HG02981 (cell line): ENCODE measurements around the gene MTHFD1L.
"Not testable (repeated sequence)": the region's sequence is repeated elsewhere in the genome, so short reads cannot be mapped to it uniquely, and the experiment has no call there.

Experiments used
- ATAC-seq: cut with Tn5 transposase; IDR thresholded peaks from one replicate; pipeline ENCODE4 v1.9.1; 2021; ENCODE audit warnings: mild to moderate bottlenecking, moderate library complexity; ENCODE audit not compliant: unreplicated experiment

The MTHFD1L gene

GRCh38 chr6:150865406-150866146 lies at the start of gene MTHFD1L:
TSS of gene MTHFD1L (plus strand) at chr6:150865702. CDS start at chr6:150865823, 121 bp downstream.
- ATAC-seq, result peak; percentile 68

DNA sequence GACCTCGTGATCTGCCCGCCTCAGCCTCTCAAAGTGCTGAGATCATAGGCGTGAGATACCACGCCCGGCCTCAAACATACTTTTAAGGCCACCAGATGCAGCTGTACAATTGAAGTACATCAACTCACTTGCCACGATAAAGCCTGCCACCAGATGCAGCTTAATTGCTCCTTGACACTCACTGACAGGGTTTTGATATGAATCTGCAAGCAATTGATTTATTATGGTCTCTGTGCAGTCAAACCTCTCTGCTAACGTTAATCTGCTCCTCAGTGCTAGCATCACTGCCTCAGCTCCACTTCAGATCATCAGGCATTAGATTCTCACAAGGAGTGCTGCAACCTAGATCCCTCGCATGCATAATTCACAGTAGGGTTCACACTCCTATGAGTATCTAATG lies 48.9 kb upstream of the MTHFD1L start:
- not testable (repeated sequence) for ATAC-seq

GRCh38 chr6:150822932-150823331 lies 42.6 kb upstream of the MTHFD1L start:
- no peak for ATAC-seq

GRCh38 chr6:150826788-150827187 lies 38.7 kb upstream of the MTHFD1L start:
- no peak for ATAC-seq

DNA sequence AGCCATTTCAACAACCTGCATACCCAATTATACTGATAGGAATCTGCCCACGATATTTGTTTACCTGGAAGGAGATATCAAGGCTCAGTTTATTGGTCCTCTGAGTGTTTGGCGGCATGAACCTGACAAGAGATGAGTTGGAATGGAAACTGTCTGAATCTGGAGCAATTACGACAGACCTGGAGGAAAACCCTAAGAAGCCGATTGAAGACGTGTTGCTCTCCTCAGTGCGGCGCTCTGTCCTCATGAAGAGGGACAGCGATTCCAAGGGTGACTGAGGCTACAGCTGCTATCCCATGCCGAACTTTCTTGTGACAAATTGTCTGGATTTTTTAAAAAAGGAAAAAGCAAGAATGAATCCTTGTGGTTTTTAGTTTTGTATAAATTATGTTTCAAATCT lies 37.4 kb upstream of the MTHFD1L start:
- ATAC-seq, result not testable (repeated sequence)

DNA sequence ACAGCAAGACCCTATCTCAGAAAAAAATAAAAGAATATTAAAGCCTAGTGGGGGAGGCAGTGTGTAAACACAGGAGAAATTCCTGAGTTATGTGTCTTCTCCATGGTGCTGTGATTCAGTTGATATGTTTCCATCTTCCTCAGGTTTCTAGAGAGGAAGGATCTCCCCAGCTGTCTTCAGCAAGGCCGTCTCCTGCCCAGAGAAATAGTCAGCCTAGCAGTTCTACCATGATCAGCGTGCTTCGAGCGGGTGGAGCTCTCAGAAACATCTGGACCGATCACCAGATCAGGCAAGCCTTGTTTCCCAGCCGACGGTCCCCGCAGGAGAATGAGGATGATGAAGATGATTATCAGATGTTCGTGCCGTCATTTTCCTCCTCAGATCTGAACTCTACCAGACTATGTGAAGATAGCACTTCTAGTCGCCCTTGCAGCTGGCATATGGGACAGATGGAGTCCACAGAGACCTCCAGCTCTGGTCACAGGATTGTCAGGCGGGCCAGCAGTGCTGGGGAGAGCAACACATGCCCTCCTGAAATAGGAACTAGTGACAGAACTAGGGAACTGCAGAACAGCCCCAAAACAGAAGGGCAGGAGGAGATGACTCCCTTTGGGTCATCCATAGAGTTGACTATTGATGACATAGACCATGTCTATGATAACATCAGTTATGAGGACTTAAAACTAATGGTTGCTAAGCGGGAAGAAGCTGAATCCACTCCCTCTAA lies 34.9 kb upstream of the MTHFD1L start:
- ATAC-seq, result no peak

GRCh38 chr6:150831577-150831976 lies 33.9 kb upstream of the MTHFD1L start:
- no peak for ATAC-seq

DNA sequence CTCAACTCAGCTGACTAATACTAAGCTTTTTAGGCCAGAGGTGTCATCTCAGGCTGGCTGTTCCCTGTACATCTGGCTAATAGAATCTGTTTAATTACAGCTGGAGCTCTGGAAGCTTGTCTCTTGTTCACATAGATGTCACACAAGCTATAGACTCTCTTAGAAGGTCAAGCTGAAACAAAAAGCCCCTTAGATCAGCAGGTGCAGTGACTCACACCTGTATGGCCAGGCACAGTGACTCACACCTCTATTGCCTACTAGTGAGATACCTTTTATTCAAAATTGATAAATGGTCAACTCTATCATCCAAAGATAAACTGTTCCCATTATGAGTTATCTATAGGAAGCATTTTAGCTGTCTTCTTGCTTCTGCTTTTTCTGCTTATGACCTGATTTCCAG lies 29.9 kb upstream of the MTHFD1L start:
- no peak for ATAC-seq

- no peak for ATAC-seq
These were observed 25.3 kb upstream of the MTHFD1L start for GRCh38 chr6:150840185-150840584.

GRCh38 chr6:150841189-150841588 lies 24.3 kb upstream of the MTHFD1L start:
- ATAC-seq, result no peak

- no peak for ATAC-seq
These were observed 23.8 kb upstream of the MTHFD1L start for GRCh38 chr6:150841697-150842096.

- no peak for ATAC-seq
These were observed 21.1 kb upstream of the MTHFD1L start for GRCh38 chr6:150844371-150844770.

- ATAC-seq, result no peak
These were observed 18.9 kb upstream of the MTHFD1L start for GRCh38 chr6:150846641-150847040.

DNA sequence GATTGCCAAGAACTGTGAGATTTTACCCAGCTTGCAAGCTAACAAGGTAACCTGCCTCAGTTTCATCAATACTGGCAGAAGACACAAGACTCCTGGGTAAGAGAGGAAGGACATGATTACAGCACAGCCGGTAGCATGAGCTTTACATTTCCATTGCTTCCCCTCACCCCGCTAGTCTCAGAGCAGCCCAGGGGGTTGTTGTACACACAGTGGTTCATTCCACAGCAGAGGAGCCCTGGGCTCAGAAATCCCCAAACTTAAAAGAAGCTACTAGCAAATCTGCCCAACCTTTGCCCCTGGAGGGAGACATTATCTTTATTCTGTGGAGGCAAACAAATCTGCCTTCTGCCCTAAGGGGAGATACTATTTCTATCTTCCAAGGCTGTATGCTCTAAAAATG lies 17.1 kb upstream of the MTHFD1L start:
- no peak for ATAC-seq

GRCh38 chr6:150854392-150854791 lies 11.1 kb upstream of the MTHFD1L start:
- not testable (repeated sequence) for ATAC-seq

DNA sequence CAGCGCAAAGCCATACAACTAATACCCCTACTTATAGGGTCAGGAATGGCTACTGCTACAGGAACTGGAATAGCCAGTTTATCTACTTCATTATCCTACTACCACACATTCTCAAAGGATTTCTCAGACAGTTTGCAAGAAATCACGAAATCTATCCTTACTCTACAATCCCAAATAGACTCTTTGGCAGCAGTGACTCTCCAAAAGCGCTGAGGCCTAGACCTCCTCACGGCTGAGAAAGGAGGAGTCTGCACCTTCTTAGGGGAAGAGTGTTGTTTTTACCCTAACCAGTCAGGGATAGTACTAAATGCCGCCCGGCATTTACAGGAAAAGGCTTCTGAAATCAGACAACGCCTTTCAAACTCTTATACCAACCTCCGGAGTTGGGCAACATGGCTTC lies 10.3 kb upstream of the MTHFD1L start:
- not testable (repeated sequence) for ATAC-seq

DNA sequence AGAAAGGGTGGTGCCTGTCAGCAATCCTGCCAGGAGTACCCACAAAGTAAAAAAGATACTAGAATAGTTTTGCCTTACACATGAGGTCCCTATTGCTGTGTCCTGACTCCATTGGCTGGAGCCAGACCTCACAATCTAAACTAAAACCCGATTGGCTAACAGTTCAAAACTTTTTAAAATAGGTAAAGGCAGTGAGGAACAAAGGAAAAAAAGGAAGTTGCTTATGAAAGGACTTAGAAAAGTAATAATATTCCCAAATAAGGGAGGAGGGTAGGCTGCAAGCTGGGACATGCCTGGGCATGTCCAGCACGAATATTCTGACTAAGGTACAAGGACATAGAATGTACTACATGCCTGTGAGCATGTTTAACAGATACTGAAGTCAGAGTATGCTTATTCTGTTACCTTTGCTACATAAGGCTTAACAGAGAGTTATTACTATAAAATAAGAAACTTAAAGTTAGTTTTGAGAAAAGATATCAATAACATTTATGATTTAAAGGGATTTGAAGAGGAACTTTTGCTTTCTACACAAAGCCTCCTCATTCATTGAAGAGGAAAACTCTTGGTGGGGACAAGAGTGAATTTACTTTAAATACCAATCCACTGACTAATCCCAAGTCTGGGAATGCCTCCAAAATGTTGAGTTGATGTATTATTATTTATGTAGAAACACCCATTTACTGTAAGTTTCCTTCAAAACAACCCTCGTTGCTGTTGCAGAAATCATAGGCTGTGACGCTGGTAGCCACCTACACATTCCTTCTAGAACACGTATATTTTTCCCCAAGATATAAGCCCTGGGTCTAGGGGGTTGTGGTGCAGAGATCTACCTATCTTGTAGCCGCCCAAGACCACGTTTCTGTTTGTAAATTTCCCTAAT lies 8.2 kb upstream of the MTHFD1L start:
- ATAC-seq, result no peak

DNA sequence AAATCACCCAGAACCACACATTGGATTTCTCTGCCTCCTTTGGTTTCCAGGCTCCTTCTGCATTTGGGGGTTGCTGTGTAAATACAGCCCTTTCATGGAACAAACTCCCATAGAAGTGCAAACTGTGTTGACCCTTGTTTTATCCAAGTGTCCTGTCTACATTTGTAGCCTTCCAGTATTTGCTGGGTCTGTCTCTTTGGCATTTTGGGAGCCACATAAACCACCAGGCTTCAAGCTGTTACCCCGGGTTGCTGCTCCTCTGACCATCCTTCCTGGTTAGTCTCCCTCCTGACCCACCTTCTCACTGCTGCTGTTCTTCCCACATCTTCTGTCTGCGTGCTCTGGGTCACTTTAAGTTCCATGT lies 7.6 kb upstream of the MTHFD1L start:
- no peak for ATAC-seq

DNA sequence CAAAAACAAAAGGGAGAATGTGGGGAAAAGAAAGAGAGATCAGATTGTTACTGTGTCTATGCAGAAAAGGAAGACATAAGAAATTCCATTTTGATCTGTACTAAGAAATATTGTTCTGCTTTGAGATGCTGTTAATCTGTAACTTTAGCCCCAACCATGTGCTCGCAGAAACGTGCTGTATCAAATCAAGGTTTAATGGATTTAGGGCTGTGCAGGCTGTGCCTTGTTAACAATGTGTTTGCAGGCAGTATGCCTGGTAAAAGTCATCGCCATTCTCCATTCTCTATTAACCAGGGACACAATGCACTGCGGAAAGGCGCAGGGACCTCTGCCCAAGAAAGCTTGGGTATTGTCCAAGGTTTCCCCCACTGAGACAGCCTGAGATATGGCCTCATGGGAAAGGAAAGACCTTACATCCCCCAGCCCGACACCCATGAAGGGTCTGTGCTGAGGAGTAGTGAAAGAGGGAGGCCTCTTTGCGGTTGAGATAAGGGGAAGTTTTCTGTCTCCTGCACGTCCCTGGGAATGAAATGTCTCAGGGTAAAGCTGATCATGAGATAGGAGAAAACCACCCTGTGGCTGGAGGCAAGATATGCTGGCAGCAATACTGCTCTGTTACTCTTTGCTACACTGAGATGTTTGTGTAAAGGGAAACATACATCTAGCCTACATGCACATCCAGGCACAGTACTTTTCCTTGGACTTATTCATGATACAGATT lies 3.9 kb upstream of the MTHFD1L start:
- not testable (repeated sequence) for ATAC-seq

- ATAC-seq, result no peak
These were observed 2.1 kb upstream of the MTHFD1L start for GRCh38 chr6:150863213-150863928.
